ENCODE data around the gene DCC.

DNA sequence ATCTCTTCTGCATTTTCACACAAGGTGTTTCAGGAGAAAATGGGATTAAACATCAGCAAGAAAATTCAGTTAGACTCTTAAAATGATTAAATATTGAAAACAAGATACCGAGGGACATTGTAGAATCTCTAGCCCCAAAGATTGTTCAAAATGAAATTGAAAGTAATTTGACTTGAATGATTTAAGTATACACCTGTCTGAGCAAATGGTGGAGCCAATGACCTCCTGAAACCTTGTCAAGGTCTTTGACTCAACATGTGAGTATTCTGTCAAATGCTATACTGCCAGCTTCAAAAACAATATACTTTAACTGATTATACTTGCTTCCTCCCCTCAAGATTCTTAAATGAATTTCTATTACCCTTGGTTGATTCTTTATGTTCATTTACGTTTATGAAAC lies 411.0 kb downstream of the DCC start:
- no peak for TF ChIP-seq POLR2A (IDR thresholded peaks at IDR 0.05)
- TF ChIP-seq, protein P1, sequence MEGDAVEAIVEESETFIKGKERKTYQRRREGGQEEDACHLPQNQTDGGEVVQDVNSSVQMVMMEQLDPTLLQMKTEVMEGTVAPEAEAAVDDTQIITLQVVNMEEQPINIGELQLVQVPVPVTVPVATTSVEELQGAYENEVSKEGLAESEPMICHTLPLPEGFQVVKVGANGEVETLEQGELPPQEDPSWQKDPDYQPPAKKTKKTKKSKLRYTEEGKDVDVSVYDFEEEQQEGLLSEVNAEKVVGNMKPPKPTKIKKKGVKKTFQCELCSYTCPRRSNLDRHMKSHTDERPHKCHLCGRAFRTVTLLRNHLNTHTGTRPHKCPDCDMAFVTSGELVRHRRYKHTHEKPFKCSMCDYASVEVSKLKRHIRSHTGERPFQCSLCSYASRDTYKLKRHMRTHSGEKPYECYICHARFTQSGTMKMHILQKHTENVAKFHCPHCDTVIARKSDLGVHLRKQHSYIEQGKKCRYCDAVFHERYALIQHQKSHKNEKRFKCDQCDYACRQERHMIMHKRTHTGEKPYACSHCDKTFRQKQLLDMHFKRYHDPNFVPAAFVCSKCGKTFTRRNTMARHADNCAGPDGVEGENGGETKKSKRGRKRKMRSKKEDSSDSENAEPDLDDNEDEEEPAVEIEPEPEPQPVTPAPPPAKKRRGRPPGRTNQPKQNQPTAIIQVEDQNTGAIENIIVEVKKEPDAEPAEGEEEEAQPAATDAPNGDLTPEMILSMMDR (IDR thresholded peaks at IDR 0.05), result no peak
